K562 (cell line): ENCODE results near the gene ZNF384. TPM values are rescaled to one million over a fixed set of nuclear protein-coding genes. Genes with fewer than 3 reads are reported as not detected.

ENCODE experiments used
- ELF2 ChIP-seq: fragments of 250-450 bp; sonication (Bioruptor Pico); IDR thresholded peaks from 2 replicates; pipeline ENCODE4 v1.5.0; 2021; ENCODE audit warnings: mild to moderate bottlenecking
- ETV6 ChIP-seq, 3 experiments: fragments of 150-350 bp in 1 of 3; sonication (generic) in 1 of 3; formaldehyde crosslinking in 1 of 3; IDR thresholded peaks; 2 replicates each; pipeline versions ENCODE4 v1.6.1 to v1.8.0; 2014 to 2022; ENCODE audit warnings: borderline replicate concordance in 2 of 3, low read depth in 2 of 3, antibody characterized with exemption in 1 of 3, low read length in 1 of 3, mild to moderate bottlenecking in 1 of 3, missing genetic modification reagents in 1 of 3
- ZBTB7A ChIP-seq: IDR thresholded peaks from 2 replicates; pipeline ENCODE4 v1.6.1; 2011; ENCODE audit warnings: low read depth, mild to moderate bottlenecking, low read length, moderate library complexity, borderline replicate concordance; ENCODE audit not compliant: control insufficient read depth
- ZNF408 ChIP-seq: fragments of 250-450 bp; sonication (Bioruptor Pico); IDR thresholded peaks from 2 replicates; pipeline ENCODE4 v1.4.0; 2020; ENCODE audit warnings: low read depth, mild to moderate bottlenecking, moderate library complexity
- ZNF766 ChIP-seq: fragments of 200-800 bp; sonication (Bioruptor generic); conservative IDR thresholded peaks from 2 replicates; pipeline ENCODE4 v1.6.1; 2016; ENCODE audit warnings: missing genetic modification characterization, missing compliant biosample characterization
- polyA plus RNA-seq, 8 experiments: library from polyadenylated mRNA; depleted of rRNA in 4 of 8; stranded (reverse) in 5 of 8; unstranded in 3 of 8; fragments of >200 nt; fragmentation: Nextera tagmentation in 2 of 8; fragmentation: Illumina TruSeq in 1 of 8; extraction: Ambion mirVana in 2 of 8; extraction: Trizol in 1 of 8; gene quantifications; 2 replicates each; pipeline versions ENCODE4 v1.2.1 to v1.2.3, GENCODE V29; 2011 to 2014; ENCODE audit warnings: inconsistent platforms in 1 of 8, missing spikeins in 1 of 8
- total RNA-seq, 7 experiments: library from RNA; depleted of rRNA in 6 of 7; stranded (reverse); fragments of >200 nt in 6 of 7; fragmentation: Illumina TruSeq in 2 of 7; extraction: Trizol in 2 of 7; gene quantifications; 2 replicates each; pipeline versions ENCODE4 v1.2.1 to v1.2.3, GENCODE V29; 2011 to 2021; ENCODE audit warnings: low replicate concordance in 1 of 7
- TF ChIP-seq, protein P1 (sequence below), 2 experiments: fragments of 150-350 bp in 1 of 2; IDR thresholded peaks; 2 replicates each; pipeline ENCODE4 v1.6.1; 2012 to 2016; ENCODE audit warnings: low read depth in 2 of 2, low read length in 2 of 2, mild to moderate bottlenecking in 1 of 2, moderate library complexity in 1 of 2
- TF ChIP-seq, protein P2 (sequence below), 2 experiments: IDR thresholded peaks; 2 replicates each; pipeline ENCODE4 v1.6.1; 2012; ENCODE audit warnings: improper control_type of control experiment in 2 of 2, low read depth in 2 of 2, low read length in 2 of 2, borderline replicate concordance in 1 of 2
- TF ChIP-seq, protein P3 (sequence below), 2 experiments: fragments of 450-650 bp in 1 of 2; sonication (generic) in 1 of 2; formaldehyde crosslinking in 1 of 2; IDR thresholded peaks; 2 replicates each; pipeline versions ENCODE4 v1.7.1 to v1.9.0; 2016 to 2022; ENCODE audit warnings: inconsistent platforms in 1 of 2, mild to moderate bottlenecking in 1 of 2, missing genetic modification reagents in 1 of 2

The ZNF384 gene
- total and polyA plus RNA-seq, 9 of the 15 experiments (the other 6 are each of a cell fraction or from before 2014, with no cell fraction given): 0.36 to 64.8 (median 21.3) TPM

DNA sequence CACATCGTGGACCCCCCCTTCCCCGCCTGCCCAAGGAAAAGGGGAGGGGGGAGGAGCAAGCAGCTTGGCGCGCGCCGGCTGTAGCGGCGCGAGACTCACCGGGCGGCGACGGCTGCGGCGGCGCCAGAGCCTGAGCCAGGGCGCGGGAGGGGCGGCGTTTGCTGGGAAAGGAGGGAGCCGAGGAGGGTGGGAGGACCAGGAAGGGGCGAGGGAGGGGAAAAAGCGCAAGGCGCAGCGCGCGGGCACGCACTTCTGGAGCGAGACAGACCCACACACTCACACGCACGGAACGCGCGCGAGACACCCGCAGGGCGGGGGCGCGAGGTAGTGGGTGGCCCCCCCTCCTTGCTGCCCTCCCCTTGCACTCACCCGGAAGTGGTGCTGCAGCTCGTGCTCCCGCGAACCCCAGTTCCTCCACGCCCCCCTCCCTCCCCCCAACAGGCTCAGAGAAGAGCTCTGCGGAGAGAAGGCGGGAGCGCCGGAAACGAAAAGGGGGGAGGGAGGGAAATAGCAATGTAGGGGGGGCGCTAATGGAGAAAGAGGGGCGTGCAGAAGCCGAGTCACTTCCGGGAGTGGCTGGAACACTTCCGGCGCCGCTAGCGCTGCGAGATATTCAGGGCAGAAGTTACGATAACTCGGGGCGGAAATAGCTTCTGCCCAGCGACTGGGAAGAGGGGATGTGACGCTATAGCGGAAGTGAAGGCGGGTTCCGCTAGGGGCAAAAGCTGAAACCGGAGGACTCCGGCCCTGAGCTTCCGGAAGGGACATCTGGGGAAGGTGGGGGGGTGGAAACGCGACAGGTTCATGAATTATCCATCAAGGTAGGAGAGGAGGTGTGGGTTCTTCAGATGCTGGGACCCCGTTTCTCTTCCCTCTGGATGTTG is at the start of gene ZNF384 (continued):
- TF ChIP-seq, protein P1, sequence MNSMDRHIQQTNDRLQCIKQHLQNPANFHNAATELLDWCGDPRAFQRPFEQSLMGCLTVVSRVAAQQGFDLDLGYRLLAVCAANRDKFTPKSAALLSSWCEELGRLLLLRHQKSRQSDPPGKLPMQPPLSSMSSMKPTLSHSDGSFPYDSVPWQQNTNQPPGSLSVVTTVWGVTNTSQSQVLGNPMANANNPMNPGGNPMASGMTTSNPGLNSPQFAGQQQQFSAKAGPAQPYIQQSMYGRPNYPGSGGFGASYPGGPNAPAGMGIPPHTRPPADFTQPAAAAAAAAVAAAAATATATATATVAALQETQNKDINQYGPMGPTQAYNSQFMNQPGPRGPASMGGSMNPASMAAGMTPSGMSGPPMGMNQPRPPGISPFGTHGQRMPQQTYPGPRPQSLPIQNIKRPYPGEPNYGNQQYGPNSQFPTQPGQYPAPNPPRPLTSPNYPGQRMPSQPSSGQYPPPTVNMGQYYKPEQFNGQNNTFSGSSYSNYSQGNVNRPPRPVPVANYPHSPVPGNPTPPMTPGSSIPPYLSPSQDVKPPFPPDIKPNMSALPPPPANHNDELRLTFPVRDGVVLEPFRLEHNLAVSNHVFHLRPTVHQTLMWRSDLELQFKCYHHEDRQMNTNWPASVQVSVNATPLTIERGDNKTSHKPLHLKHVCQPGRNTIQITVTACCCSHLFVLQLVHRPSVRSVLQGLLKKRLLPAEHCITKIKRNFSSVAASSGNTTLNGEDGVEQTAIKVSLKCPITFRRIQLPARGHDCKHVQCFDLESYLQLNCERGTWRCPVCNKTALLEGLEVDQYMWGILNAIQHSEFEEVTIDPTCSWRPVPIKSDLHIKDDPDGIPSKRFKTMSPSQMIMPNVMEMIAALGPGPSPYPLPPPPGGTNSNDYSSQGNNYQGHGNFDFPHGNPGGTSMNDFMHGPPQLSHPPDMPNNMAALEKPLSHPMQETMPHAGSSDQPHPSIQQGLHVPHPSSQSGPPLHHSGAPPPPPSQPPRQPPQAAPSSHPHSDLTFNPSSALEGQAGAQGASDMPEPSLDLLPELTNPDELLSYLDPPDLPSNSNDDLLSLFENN (IDR thresholded peaks at IDR 0.05; ENCODE audit: low read depth in 2 of 2, low read length in 2 of 2): no peak; a peak in 1 of 4 replicates
- TF ChIP-seq, protein P2, sequence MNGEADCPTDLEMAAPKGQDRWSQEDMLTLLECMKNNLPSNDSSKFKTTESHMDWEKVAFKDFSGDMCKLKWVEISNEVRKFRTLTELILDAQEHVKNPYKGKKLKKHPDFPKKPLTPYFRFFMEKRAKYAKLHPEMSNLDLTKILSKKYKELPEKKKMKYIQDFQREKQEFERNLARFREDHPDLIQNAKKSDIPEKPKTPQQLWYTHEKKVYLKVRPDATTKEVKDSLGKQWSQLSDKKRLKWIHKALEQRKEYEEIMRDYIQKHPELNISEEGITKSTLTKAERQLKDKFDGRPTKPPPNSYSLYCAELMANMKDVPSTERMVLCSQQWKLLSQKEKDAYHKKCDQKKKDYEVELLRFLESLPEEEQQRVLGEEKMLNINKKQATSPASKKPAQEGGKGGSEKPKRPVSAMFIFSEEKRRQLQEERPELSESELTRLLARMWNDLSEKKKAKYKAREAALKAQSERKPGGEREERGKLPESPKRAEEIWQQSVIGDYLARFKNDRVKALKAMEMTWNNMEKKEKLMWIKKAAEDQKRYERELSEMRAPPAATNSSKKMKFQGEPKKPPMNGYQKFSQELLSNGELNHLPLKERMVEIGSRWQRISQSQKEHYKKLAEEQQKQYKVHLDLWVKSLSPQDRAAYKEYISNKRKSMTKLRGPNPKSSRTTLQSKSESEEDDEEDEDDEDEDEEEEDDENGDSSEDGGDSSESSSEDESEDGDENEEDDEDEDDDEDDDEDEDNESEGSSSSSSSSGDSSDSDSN (IDR thresholded peaks at IDR 0.05; ENCODE audit: borderline replicate concordance in 1 of 2, low read depth in 2 of 2, low read length in 2 of 2): no peak; a peak in 1 of 4 replicates
- no peak for TF ChIP-seq ZNF408 (CRISPR knock-in tag)
- TF ChIP-seq ZBTB7A: peak; percentile 88
- peak; percentile 87 to 92 for TF ChIP-seq ETV6 (IDR thresholded peaks at IDR 0.05; ENCODE audit: borderline replicate concordance in 1 of 2, low read depth in 2 of 2, low read length in 1 of 2)
- TF ChIP-seq ETV6 (CRISPR knock-in tag; IDR thresholded peaks at IDR 0.05; ENCODE audit: borderline replicate concordance): no peak
- TF ChIP-seq ELF2 (CRISPR knock-in tag): peak; percentile 99
- peak; percentile 43; the same call in 1 of the 2 replicates for TF ChIP-seq ZNF766 (CRISPR knock-in tag)
- TF ChIP-seq, protein P3, sequence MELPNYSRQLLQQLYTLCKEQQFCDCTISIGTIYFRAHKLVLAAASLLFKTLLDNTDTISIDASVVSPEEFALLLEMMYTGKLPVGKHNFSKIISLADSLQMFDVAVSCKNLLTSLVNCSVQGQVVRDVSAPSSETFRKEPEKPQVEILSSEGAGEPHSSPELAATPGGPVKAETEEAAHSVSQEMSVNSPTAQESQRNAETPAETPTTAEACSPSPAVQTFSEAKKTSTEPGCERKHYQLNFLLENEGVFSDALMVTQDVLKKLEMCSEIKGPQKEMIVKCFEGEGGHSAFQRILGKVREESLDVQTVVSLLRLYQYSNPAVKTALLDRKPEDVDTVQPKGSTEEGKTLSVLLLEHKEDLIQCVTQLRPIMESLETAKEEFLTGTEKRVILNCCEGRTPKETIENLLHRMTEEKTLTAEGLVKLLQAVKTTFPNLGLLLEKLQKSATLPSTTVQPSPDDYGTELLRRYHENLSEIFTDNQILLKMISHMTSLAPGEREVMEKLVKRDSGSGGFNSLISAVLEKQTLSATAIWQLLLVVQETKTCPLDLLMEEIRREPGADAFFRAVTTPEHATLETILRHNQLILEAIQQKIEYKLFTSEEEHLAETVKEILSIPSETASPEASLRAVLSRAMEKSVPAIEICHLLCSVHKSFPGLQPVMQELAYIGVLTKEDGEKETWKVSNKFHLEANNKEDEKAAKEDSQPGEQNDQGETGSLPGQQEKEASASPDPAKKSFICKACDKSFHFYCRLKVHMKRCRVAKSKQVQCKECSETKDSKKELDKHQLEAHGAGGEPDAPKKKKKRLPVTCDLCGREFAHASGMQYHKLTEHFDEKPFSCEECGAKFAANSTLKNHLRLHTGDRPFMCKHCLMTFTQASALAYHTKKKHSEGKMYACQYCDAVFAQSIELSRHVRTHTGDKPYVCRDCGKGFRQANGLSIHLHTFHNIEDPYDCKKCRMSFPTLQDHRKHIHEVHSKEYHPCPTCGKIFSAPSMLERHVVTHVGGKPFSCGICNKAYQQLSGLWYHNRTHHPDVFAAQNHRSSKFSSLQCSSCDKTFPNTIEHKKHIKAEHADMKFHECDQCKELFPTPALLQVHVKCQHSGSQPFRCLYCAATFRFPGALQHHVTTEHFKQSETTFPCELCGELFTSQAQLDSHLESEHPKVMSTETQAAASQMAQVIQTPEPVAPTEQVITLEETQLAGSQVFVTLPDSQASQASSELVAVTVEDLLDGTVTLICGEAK (IDR thresholded peaks at IDR 0.05): peak; percentile 99
- TF ChIP-seq, protein P3 (CRISPR knock-in tag; IDR thresholded peaks at IDR 0.05): no peak
